ENCODE results near the gene SPTA1.

DNA sequence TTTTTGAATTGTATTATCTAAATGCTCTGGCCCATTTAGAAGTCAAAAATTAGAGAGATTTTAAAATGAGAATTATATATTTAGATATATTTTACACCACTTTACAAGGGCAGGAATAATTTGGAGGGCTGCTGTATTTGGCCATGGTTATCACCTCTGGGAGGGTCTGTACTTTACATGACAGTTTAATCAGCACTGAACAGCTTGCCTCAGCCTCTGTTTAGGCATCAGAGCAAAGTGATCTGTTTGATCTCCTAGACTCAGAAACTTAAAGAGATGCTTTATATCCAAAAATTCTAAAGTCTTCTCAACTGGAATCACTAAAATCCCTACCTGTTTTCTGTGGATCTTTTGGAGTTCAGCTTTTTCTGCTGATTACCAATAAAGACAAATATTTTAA lies 5.4 kb upstream of the SPTA1 start:
- TF ChIP-seq EGR1 (IDR thresholded peaks at IDR 0.05; ENCODE audit: low read depth in 2 of 2): no peak
- TF ChIP-seq, protein P1, sequence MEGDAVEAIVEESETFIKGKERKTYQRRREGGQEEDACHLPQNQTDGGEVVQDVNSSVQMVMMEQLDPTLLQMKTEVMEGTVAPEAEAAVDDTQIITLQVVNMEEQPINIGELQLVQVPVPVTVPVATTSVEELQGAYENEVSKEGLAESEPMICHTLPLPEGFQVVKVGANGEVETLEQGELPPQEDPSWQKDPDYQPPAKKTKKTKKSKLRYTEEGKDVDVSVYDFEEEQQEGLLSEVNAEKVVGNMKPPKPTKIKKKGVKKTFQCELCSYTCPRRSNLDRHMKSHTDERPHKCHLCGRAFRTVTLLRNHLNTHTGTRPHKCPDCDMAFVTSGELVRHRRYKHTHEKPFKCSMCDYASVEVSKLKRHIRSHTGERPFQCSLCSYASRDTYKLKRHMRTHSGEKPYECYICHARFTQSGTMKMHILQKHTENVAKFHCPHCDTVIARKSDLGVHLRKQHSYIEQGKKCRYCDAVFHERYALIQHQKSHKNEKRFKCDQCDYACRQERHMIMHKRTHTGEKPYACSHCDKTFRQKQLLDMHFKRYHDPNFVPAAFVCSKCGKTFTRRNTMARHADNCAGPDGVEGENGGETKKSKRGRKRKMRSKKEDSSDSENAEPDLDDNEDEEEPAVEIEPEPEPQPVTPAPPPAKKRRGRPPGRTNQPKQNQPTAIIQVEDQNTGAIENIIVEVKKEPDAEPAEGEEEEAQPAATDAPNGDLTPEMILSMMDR (IDR thresholded peaks at IDR 0.05; ENCODE audit: low read depth, low read length, missing input control): no peak
- no peak for TF ChIP-seq RXRA (IDR thresholded peaks at IDR 0.05)
- TF ChIP-seq FOXA2 (IDR thresholded peaks at IDR 0.05): no peak
- TF ChIP-seq, protein P2, sequence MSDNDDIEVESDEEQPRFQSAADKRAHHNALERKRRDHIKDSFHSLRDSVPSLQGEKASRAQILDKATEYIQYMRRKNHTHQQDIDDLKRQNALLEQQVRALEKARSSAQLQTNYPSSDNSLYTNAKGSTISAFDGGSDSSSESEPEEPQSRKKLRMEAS (IDR thresholded peaks at IDR 0.05): no peak
- no peak for TF ChIP-seq SP1 (IDR thresholded peaks at IDR 0.05)
- TF ChIP-seq TAF1 (conservative IDR thresholded peaks at IDR 0.05): no peak

Data from liver (tissue), 3 donors.